Measurements from ENCODE around the gene LRRK2.

LRRK2 gene

DNA sequence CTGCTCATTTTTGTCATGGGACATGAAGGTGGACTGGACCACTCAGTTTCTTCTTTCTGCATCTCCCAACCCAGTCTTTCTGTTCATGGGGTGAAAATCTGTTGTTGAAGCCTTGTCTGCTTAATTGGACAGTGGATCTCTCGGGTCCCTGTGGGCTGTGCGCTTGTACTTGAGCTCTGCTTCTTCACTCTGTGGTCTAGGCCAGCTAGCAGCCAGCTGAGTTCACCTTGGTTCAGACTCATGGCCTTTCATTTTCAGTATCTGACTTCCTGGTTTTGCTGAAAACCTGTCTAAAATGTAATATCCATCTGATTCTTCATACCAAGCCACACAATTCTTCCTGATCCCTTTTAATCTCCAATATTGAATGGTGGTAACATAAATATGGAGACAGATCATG is 117.2 kb downstream of the LRRK2 start:
- no peak for DNase-seq (ENCODE audit: low read depth)
- no peak overlapping the region for H3K4me3 ChIP-seq (ENCODE audit: low read depth, low read length)
- TF ChIP-seq, protein P1, sequence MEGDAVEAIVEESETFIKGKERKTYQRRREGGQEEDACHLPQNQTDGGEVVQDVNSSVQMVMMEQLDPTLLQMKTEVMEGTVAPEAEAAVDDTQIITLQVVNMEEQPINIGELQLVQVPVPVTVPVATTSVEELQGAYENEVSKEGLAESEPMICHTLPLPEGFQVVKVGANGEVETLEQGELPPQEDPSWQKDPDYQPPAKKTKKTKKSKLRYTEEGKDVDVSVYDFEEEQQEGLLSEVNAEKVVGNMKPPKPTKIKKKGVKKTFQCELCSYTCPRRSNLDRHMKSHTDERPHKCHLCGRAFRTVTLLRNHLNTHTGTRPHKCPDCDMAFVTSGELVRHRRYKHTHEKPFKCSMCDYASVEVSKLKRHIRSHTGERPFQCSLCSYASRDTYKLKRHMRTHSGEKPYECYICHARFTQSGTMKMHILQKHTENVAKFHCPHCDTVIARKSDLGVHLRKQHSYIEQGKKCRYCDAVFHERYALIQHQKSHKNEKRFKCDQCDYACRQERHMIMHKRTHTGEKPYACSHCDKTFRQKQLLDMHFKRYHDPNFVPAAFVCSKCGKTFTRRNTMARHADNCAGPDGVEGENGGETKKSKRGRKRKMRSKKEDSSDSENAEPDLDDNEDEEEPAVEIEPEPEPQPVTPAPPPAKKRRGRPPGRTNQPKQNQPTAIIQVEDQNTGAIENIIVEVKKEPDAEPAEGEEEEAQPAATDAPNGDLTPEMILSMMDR (conservative IDR thresholded peaks at IDR 0.05; ENCODE audit: low read depth, low read length): no peak

DNA sequence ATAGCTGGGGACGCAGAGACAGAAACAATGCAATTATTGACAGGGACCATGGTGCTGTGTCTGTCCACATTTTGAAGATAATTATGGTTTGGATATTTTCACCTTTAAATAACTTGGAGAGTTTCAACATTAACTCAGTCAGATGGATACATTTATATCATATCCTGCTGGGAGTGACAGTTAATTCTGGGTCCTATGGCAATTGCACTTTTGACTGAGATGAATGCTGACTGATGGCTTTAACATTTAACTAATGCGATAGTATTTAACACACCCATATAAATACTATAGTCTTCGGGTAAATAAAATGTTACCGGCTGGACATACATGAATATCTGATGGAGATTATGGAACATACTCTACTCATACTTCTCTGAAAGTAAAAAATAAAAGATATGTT is 118.3 kb downstream of the LRRK2 start:
- TF ChIP-seq, protein P1 (conservative IDR thresholded peaks at IDR 0.05; ENCODE audit: low read depth, low read length): no peak
- no peak for DNase-seq (ENCODE audit: low read depth)
- H3K4me3 ChIP-seq (ENCODE audit: low read depth, low read length): no peak overlapping the region

DNA sequence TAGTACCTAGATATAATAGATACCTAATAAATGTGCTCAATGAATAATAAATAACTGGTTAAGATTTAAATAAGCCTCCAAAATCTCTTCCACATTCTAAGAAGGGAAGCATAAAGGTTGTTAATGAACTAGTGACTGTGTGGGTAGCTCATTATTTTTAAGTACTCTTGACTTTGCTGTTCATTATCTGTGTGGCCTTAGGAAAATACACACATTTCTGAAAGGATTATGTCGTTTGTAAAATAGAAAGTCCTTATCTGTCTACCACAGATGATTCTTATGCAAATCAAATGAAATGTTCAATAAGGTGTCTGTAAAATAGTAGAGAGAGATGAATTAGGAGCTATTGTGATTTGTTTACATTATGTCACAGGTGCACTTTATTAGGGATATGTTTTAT is 119.5 kb downstream of the LRRK2 start:
- TF ChIP-seq, protein P1 (conservative IDR thresholded peaks at IDR 0.05; ENCODE audit: low read depth, low read length): no peak
- H3K4me3 ChIP-seq (ENCODE audit: low read depth, low read length): no peak overlapping the region
- no peak for DNase-seq (ENCODE audit: low read depth)

DNA sequence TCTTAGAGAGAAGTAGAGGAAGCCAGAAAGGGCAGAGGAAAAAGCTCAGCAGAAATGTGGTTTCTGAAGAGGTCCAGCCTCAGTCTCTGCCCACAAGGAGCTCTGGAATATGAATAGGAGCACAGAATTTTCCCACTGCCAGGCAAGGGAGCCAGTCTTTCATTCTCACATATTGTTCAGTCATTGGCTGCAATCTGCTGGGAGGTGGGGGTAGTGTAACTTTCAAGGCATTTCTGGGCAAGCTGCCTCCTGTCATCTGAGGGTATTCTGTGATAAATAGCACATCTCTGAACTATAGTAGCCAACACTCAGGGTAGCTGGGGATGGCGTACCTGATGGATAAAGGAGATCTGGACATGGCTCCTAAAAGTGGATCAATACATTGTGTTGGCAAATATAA is 127.2 kb downstream of the LRRK2 start:
- TF ChIP-seq, protein P1 (conservative IDR thresholded peaks at IDR 0.05; ENCODE audit: low read depth, low read length): no peak
- no peak overlapping the region for H3K4me3 ChIP-seq (ENCODE audit: low read depth, low read length)
- DNase-seq (ENCODE audit: low read depth): no peak

DNA sequence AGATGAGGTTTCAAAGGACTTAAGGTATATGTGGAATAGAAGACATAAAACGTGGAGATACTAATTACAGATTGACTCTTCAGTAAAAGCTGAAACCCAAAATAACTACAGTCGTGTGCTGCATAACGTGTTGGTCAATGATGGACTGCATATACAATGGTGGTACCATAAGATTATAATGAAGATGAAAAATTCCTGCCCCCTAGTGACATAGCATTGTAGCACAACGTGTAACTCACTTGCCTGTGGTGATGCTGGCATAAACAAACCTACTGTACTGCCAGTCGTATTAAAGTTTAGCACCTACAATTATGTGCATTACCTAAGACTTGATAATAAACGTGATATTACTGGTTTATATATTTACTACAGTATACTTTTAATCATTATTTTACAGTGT is 150.3 kb downstream of the LRRK2 start:
- DNase-seq (ENCODE audit: low read depth): peak; percentile 14

DNA sequence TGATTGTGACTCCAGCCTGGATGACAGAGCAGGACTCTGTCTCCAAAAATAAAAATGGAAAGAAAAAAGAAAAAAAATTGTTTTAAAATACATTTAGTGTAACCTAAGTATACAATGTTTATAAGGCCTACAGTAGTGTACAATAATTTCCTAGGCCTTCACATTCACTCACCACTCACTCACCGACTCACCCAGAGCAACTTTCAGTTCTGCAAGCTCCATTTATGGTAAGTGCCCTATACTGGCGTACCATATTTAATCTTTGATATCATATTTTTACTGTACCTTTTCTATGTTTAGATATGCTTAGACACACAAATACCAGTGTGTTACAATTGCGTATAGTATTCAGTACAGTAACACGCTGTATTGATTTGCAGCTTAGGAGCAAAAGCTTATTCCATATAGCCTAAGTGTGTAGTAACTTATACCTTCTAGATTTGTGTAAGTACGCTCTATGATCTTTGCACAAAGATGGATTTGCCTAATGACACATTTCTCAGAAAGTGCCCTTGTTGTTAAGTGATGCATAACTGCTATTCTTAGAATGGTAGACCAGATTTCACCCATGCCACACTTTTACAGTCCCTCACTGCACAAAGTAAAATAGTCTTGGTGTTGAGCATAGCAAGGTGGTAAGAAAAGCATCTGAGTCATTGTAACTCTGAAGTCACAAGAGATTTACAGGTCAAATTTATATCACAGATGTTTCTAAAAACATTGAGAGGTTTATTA is 151.9 kb downstream of the LRRK2 start:
- DNase-seq (ENCODE audit: low read depth): no peak
- no peak overlapping the region for H3K4me3 ChIP-seq (ENCODE audit: low read depth, low read length)
- TF ChIP-seq, protein P1 (conservative IDR thresholded peaks at IDR 0.05; ENCODE audit: low read depth, low read length): no peak

More for the DNA sequence above, 150.3 kb downstream of the LRRK2 start:
- TF ChIP-seq, protein P1 (conservative IDR thresholded peaks at IDR 0.05; ENCODE audit: low read depth, low read length): peak; percentile 43
- H3K4me3 ChIP-seq (ENCODE audit: low read depth, low read length): no peak overlapping the region

DNA sequence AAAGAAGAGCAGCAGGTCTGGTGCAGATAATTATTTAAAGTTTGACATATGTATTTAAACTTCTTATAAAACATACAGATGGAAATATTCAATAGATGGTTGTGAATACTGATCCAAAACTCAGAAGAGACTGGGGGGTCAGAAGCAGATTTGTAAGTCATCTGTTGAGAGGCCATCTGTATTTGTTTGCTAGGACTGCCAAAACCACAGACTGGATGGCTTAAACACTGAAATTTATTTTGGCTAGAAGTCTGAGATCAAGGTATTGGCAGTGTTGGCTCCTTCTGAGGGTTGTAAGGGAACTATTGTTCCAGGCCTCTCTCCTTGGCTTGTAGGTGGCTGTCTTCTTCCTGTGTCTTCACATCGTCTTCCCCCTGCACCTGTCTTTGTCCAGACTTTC is 153.9 kb downstream of the LRRK2 start:
- no peak for DNase-seq (ENCODE audit: low read depth)
- TF ChIP-seq, protein P1 (conservative IDR thresholded peaks at IDR 0.05; ENCODE audit: low read depth, low read length): no peak
- H3K4me3 ChIP-seq (ENCODE audit: low read depth, low read length): no peak overlapping the region
